GM12878 (cell line): ENCODE results near the gene ADNP2.
A peak's percentile ranks its signal among the peaks of the same experiment; 100 is the strongest.

Experiments used
- BRCA1 ChIP-seq: IDR thresholded peaks from 2 replicates; pipeline ENCODE4 v1.6.1; 2011; ENCODE audit warnings: low read depth, low read length, improper control_type of control experiment
- CEBPB ChIP-seq, 2 experiments: fragments of 150-350 bp in 1 of 2; IDR thresholded peaks; 2 replicates each; pipeline ENCODE4 v1.6.1; 2012 to 2014; ENCODE audit warnings: low read depth in 2 of 2, low read length in 2 of 2, borderline replicate concordance in 1 of 2, inconsistent platforms in 1 of 2
- CHD4 ChIP-seq: fragments of 200-600 bp; sonication (generic); IDR thresholded peaks from 2 replicates; pipeline ENCODE4 v1.6.1; 2016; ENCODE audit warnings: mild to moderate bottlenecking
- CTCF ChIP-seq, 3 experiments: IDR thresholded peaks in 2 of 3; conservative IDR thresholded peaks in 1 of 3; 2 replicates each; pipeline ENCODE4 v1.5.1; 2011; ENCODE audit warnings: low read depth in 3 of 3, low read length in 3 of 3, mild to moderate bottlenecking in 3 of 3, control low read depth in 2 of 3, moderate library complexity in 2 of 3, inconsistent platforms in 1 of 3, mixed read lengths in 1 of 3; ENCODE audit not compliant: control insufficient read depth in 2 of 3, insufficient read depth in 1 of 3; ENCODE audit errors: extremely low read depth in 1 of 3
- EP300 ChIP-seq, 2 experiments: fragments of 150-350 bp in 1 of 2; IDR thresholded peaks; 2 replicates each; pipeline ENCODE4 v1.6.1; 2011 to 2012; ENCODE audit warnings: low read depth in 2 of 2, low read length in 2 of 2, borderline replicate concordance in 1 of 2, improper control_type of control experiment in 1 of 2, inconsistent platforms in 1 of 2; ENCODE audit not compliant: control insufficient read depth in 1 of 2
- FOS ChIP-seq: IDR thresholded peaks from 3 replicates; pipeline ENCODE4 v1.6.1; 2011; ENCODE audit warnings: borderline replicate concordance; ENCODE audit not compliant: insufficient read length; ENCODE audit errors: extremely low read depth
- MXI1 ChIP-seq: fragments of 150-350 bp; IDR thresholded peaks from 2 replicates; pipeline ENCODE4 v1.6.1; 2011; ENCODE audit warnings: low read depth, mild to moderate bottlenecking, inconsistent platforms, low read length, improper control_type of control experiment
- PKNOX1 ChIP-seq: fragments of 450-650 bp; IDR thresholded peaks from 2 replicates; pipeline ENCODE4 v1.6.1; 2016; ENCODE audit warnings: mild to moderate bottlenecking
- SP1 ChIP-seq: IDR thresholded peaks from one replicate; pipeline ENCODE4 v1.6.1; 2011; ENCODE audit warnings: low read depth, low read length
- TF ChIP-seq, protein P1 (sequence below): IDR thresholded peaks from 2 replicates; pipeline ENCODE4 v1.6.1; 2011; ENCODE audit warnings: low read depth, mild to moderate bottlenecking, low read length, moderate library complexity, borderline replicate concordance; ENCODE audit errors: extremely low read depth

- TF ChIP-seq, protein P1, sequence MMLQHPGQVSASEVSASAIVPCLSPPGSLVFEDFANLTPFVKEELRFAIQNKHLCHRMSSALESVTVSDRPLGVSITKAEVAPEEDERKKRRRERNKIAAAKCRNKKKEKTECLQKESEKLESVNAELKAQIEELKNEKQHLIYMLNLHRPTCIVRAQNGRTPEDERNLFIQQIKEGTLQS, result no peak
- peak; percentile 52 to 71 (median 60) for TF ChIP-seq CTCF (IDR thresholded peaks at IDR 0.05 in 2 of 3, conservative IDR thresholded peaks at IDR 0.05 in 1 of 3; ENCODE audit: control insufficient read depth in 2 of 3, extremely low read depth in 1 of 3, insufficient read depth in 1 of 3, low read depth in 3 of 3, low read length in 3 of 3)
- TF ChIP-seq PKNOX1, result no peak
- no peak for TF ChIP-seq CEBPB (IDR thresholded peaks at IDR 0.05; ENCODE audit: borderline replicate concordance in 1 of 2, low read depth in 2 of 2, low read length in 2 of 2)
- TF ChIP-seq FOS, result no peak
- no peak for TF ChIP-seq CHD4
- TF ChIP-seq BRCA1, result no peak
- no peak for TF ChIP-seq EP300 (IDR thresholded peaks at IDR 0.05; ENCODE audit: borderline replicate concordance in 1 of 2, control insufficient read depth in 1 of 2, low read depth in 2 of 2, low read length in 2 of 2)
- no peak for TF ChIP-seq MXI1
- TF ChIP-seq SP1, result no peak
Observed at GRCh38 chr18:80159713-80160636, 50.9 kb downstream of the ADNP2 start.
